Measurements from ENCODE around the gene POLR2H.

The POLR2H gene

GRCh38 chr3:184372911-184373310, 11.4 kb downstream of the POLR2H start:
- DNase-seq, result no peak

DNA sequence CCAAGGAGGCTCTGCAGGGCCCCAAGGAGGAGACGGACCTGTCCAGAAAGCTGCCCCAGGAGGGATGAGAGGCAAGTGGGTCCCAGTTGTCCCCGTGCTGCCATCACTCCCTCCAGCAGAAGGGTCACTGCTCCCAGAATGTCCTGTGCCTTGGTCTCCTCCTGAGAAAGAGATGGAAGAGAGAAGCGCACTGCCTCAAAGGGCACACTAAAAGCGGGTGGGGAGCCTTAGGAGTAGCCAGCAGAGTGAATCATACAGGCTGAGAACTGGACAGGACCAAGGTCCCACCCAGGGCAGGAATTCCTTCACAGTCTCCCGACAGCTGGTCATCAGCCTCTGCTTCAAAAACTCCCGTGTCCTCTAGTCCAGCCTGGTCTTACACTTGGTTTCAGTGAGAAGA, 11.9 kb downstream of the POLR2H start:
- DNase-seq, result no peak

DNA sequence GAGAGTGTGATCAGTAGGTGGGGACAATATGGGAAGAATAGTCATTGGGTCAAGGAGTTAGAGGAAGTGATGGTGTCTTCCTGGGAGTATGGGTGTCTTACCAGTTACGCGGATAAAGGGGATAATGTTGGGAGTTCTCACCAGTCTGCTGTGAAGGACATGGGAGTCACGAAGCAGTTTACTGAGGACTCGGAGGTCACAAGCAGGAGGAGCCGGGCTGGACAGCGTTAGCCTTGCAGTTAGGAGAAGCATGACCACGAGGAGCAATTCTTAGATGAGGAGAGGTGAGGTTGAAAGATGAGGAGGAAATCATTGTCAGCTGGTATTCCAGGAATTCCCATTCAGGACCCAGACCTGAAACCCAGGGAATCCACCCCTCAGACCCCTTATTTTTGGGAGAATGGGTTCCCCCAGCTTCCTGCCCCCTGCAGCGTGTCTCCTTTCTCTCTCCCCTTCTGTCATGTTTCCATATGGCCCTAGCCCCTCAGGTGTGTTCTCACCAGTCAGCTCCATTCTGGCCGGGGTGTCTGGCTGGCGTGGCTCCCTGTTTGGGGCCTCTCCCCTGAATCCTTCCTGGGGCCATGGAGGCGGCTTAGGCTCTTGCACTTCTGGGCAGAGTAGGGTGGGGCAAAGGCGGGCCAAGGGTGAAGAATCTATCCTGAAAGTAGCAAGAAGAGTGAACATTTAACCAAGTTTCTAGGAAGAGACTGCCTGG, 14.4 kb downstream of the POLR2H start:
- DNase-seq, result no peak

DNA sequence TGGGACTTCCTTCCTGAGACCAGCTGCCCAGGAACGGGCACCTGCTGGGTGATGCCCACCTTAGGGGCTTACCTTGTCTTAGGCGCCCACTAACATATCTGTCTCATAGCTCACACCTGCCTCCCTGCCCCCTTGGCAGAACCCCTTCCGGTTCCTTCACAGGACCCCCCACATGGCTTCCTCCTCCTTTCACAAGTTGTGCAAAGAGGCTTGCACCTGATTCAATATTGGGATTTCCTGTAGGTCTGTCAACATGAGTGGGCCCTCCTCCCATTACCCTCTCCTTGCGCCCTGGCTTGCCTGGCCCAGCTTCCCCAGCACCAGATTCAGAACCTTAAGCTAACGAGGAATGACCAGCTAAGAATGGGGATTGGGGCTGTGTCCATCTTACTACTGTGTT, 15.9 kb downstream of the POLR2H start:
- no peak for DNase-seq

DNA sequence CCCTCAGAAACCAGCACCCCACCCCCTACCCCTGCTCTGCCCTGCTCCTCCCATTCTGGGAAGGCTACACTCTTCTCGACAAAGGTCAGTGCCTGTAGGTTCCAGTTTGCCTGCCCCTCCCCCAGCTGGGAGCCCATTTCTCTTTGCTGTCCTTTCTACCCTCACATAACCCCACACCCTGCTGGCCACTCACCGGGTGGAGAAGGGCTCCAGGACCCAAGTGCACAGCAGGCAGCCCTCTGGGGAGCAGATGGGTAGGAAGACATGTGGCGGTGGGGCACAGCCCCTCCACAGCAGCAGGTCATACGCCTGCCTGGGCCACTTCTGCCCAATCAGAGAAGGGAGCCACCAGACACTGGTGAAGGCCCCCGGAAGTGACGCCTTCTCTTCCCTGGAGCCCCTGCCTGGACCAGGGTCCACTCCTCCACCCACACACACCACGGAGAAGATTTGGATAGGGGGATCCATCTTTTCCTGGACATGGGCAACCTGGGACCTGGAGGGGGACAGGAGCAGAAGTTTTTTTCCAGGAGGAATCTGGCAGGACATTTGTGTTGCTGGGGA, 16.5 kb downstream of the POLR2H start, which contains the start of gene THPO:
TSS of gene THPO (minus strand) at position 326 of the 564 bp plus-strand sequence. CDS start 1,948 bp downstream, outside the sequence.
- DNase-seq, result no peak

- DNase-seq, result no peak
Observed at GRCh38 chr3:184378651-184379357, 17.3 kb downstream of the POLR2H start.

GRCh38 chr3:184379358-184380184, 18.1 kb downstream of the POLR2H start, which contains the start of gene CHRD:
CHRD (plus strand) TSS chr3:184380054; CDS start chr3:184380319, 265 bp downstream.
- peak; percentile 77 for DNase-seq

DNA sequence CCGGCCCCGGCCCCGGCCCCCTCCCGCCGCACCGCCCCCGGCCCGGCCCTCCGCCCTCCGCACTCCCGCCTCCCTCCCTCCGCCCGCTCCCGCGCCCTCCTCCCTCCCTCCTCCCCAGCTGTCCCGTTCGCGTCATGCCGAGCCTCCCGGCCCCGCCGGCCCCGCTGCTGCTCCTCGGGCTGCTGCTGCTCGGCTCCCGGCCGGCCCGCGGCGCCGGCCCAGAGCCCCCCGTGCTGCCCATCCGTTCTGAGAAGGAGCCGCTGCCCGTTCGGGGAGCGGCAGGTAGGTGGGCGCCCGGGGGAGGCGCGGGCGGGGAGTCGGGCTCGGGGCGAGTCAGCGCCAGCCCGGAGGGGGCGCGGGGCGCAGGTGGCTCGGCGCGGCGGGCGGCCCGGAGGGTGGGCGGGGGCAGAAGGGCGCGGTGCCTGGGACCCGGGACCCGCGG, 18.7 kb downstream of the POLR2H start:
- DNase-seq, result peak; percentile 89

- DNase-seq, result no peak
Observed at GRCh38 chr3:184380627-184381260, 19.2 kb downstream of the POLR2H start.

- DNase-seq, result no peak
Observed at GRCh38 chr3:184381261-184382224, 20.0 kb downstream of the POLR2H start.

GRCh38 chr3:184382326-184383032, 21.0 kb downstream of the POLR2H start:
- DNase-seq, result no peak

- no peak for DNase-seq
Observed at GRCh38 chr3:184383033-184383740, 21.7 kb downstream of the POLR2H start.

DNA sequence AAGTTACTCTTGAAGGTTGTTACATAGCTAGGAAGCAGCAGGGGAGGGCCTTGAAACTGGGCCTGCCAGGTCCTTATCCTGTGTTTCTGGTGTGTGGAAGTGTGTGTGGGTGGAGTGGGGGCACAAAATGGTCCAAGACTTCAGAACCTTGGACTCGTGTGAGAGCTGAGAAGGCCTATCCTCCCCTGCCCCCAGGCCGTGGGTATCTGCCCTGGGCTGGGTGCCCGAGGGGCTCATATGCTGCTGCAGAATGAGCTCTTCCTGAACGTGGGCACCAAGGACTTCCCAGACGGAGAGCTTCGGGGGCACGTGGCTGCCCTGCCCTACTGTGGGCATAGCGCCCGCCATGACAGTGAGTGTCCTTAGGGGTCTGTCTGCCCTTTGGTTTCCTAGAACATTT, 22.8 kb downstream of the POLR2H start:
- no peak for DNase-seq

DNA sequence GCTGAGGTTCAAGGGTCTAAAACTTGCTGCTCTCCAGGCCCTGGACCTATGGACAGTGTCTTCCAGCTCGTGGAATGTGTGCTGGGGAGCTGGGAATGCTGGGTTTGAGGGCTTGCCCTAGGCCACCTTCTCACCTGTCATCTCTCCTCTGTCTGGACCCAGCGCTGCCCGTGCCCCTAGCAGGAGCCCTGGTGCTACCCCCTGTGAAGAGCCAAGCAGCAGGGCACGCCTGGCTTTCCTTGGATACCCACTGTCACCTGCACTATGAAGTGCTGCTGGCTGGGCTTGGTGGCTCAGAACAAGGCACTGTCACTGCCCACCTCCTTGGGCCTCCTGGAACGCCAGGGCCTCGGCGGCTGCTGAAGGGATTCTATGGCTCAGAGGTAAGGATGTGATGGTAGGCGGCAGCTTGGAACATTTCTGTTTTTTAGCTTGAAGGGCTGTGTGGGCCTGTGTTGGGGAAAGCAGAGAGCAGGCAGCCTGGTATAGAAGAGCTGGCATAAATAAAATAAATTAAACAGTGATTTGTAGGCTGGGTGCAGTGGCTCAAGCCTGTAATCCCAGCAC, 23.4 kb downstream of the POLR2H start:
- no peak for DNase-seq

GRCh38 chr3:184386047-184386806, 24.7 kb downstream of the POLR2H start:
- no peak for DNase-seq

- DNase-seq, result no peak
Observed at GRCh38 chr3:184387174-184387714, 25.7 kb downstream of the POLR2H start.

DNA sequence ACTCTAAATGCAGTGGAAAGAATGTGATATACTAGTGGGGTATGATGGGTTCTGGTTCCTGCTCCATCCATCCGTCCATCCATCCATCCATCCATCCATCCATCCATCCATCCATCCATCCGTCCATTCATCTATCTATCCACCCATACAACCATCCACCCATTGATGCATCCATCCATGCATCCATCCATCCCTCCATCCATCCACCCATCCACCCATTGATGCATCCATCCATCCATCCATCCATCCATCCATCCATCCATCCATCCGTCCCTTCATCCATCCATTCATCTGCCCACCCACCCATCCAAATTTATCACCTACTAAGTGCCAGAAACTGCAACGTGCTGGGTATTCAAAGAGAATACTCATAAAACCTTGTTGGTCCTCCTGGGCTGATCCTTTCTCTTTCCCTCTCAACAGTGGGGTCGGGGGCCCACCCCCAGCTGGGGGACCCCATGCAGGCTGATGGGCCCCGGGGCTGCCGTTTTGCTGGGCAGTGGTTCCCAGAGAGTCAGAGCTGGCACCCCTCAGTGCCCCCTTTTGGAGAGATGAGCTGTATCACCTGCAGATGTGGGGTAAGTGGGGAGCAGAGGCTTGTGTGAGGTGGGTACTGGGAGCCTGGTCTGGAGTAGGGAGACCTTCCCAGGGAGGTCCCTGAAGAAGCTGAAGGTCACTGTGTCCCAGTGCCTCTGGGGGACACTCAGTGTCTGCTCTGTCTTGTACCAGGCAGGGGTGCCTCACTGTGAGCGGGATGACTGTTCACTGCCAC, 26.8 kb downstream of the POLR2H start:
- no peak for DNase-seq

DNA sequence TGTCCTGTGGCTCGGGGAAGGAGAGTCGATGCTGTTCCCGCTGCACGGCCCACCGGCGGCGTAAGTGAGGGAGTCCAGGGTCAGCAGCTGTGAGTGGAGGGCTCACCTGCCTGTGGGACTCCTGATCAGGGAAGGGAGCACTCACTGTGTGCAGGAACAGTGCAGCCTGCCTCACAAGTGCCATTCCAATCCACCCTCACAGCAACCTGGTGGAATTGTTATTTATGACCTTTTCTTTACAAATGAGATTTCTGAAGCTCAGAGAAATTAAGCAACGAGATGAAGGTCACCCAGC, 27.4 kb downstream of the POLR2H start:
- no peak for DNase-seq

All from left hindlimb (tissue), 1 donor.